ENCODE results near the gene SORD.

Gene SORD

GRCh38 chr15:45084163-45084562 lies 61.2 kb downstream of the SORD start:
- Histone ChIP-seq H3K9me3 (ENCODE audit: low read depth, low read length) (no peaks in the 10 kb centered on the region), H3K36me3 (ENCODE audit: insufficient read depth, low read length) (no peaks in the 10 kb centered on the region), H3K27ac (no peak overlapping the region), H3K9ac (ENCODE audit: insufficient read length) (no peak overlapping the region), H3K4me3 (no peak overlapping the region)
- no peak for DNase-seq (ENCODE audit: low read depth, low spot score)
- TF ChIP-seq POLR2AphosphoS5 (IDR thresholded peaks at IDR 0.05; ENCODE audit: borderline replicate concordance, low read depth, low read length) (no peak), FOXP2 (optimal IDR thresholded peaks at IDR 0.05; ENCODE audit: control extremely low read depth, extremely low read length, insufficient read depth) (no peak), EZH2 (IDR thresholded peaks at IDR 0.05) (no peak)

GRCh38 chr15:45087513-45087912 lies 64.5 kb downstream of the SORD start:
- Histone ChIP-seq H3K9me3 (ENCODE audit: low read depth, low read length) (no peaks in the 10 kb centered on the region), H3K36me3 (ENCODE audit: insufficient read depth, low read length) (no peaks in the 10 kb centered on the region), H3K9ac (ENCODE audit: insufficient read length) (no peak overlapping the region), H3K4me3 (no peak overlapping the region), H3K27ac (no peak overlapping the region)
- no peak for TF ChIP-seq EZH2 (IDR thresholded peaks at IDR 0.05)
- no peak for TF ChIP-seq FOXP2 (optimal IDR thresholded peaks at IDR 0.05; ENCODE audit: control extremely low read depth, extremely low read length, insufficient read depth)
- TF ChIP-seq POLR2AphosphoS5 (IDR thresholded peaks at IDR 0.05; ENCODE audit: borderline replicate concordance, low read depth, low read length), result no peak
- DNase-seq (ENCODE audit: low read depth, low spot score), result no peak

GRCh38 chr15:45088801-45089711 lies 66.1 kb downstream of the SORD start:
- no peaks in the 10 kb centered on the region for H3K9me3 ChIP-seq (ENCODE audit: low read depth, low read length)
- no peaks in the 10 kb centered on the region for H3K36me3 ChIP-seq (ENCODE audit: insufficient read depth, low read length)
- no peak overlapping the region for H3K9ac ChIP-seq (ENCODE audit: insufficient read length)
- H3K4me3 ChIP-seq, result no peak overlapping the region
- no peak for DNase-seq (ENCODE audit: low read depth, low spot score)
- TF ChIP-seq POLR2AphosphoS5 (IDR thresholded peaks at IDR 0.05; ENCODE audit: borderline replicate concordance, low read depth, low read length) (no peak), FOXP2 (optimal IDR thresholded peaks at IDR 0.05; ENCODE audit: control extremely low read depth, extremely low read length, insufficient read depth) (no peak), EZH2 (IDR thresholded peaks at IDR 0.05) (no peak)
- no peak overlapping the region for H3K27ac ChIP-seq

GRCh38 chr15:45089712-45090373 lies 66.8 kb downstream of the SORD start:
- H3K36me3 ChIP-seq (ENCODE audit: insufficient read depth, low read length), result no peaks in the 10 kb centered on the region
- no peaks in the 10 kb centered on the region for H3K9me3 ChIP-seq (ENCODE audit: low read depth, low read length)
- H3K27ac ChIP-seq, result no peak overlapping the region
- no peak overlapping the region for H3K4me3 ChIP-seq
- no peak for DNase-seq (ENCODE audit: low read depth, low spot score)
- no peak overlapping the region for H3K9ac ChIP-seq (ENCODE audit: insufficient read length)
- no peak for TF ChIP-seq FOXP2 (optimal IDR thresholded peaks at IDR 0.05; ENCODE audit: control extremely low read depth, extremely low read length, insufficient read depth)
- TF ChIP-seq EZH2 (IDR thresholded peaks at IDR 0.05), result no peak
- no peak for TF ChIP-seq POLR2AphosphoS5 (IDR thresholded peaks at IDR 0.05; ENCODE audit: borderline replicate concordance, low read depth, low read length)

- Histone ChIP-seq H3K9me3 (ENCODE audit: low read depth, low read length) (no peaks in the 10 kb centered on the region), H3K27ac (no peak overlapping the region), H3K36me3 (ENCODE audit: insufficient read depth, low read length) (no peaks in the 10 kb centered on the region), H3K4me3 (no peak overlapping the region), H3K9ac (ENCODE audit: insufficient read length) (no peak overlapping the region)
- no peak for TF ChIP-seq POLR2AphosphoS5 (IDR thresholded peaks at IDR 0.05; ENCODE audit: borderline replicate concordance, low read depth, low read length)
- no peak for TF ChIP-seq FOXP2 (optimal IDR thresholded peaks at IDR 0.05; ENCODE audit: control extremely low read depth, extremely low read length, insufficient read depth)
- no peak for TF ChIP-seq EZH2 (IDR thresholded peaks at IDR 0.05)
- DNase-seq (ENCODE audit: low read depth, low spot score), result no peak
These were observed 68.2 kb downstream of the SORD start for GRCh38 chr15:45091161-45091560.

GRCh38 chr15:45091576-45091975 lies 68.6 kb downstream of the SORD start:
- DNase-seq (ENCODE audit: low read depth, low spot score), result no peak
- TF ChIP-seq POLR2AphosphoS5 (IDR thresholded peaks at IDR 0.05; ENCODE audit: borderline replicate concordance, low read depth, low read length), result no peak
- no peak for TF ChIP-seq FOXP2 (optimal IDR thresholded peaks at IDR 0.05; ENCODE audit: control extremely low read depth, extremely low read length, insufficient read depth)
- no peak for TF ChIP-seq EZH2 (IDR thresholded peaks at IDR 0.05)

GRCh38 chr15:45093013-45093412 lies 70.0 kb downstream of the SORD start:
- no peak for TF ChIP-seq EZH2 (IDR thresholded peaks at IDR 0.05)
- TF ChIP-seq FOXP2 (optimal IDR thresholded peaks at IDR 0.05; ENCODE audit: control extremely low read depth, extremely low read length, insufficient read depth), result no peak
- TF ChIP-seq POLR2AphosphoS5 (IDR thresholded peaks at IDR 0.05; ENCODE audit: borderline replicate concordance, low read depth, low read length), result no peak
- Histone ChIP-seq H3K4me3 (no peak overlapping the region), H3K9ac (ENCODE audit: insufficient read length) (no peak overlapping the region), H3K27ac (no peak overlapping the region), H3K9me3 (ENCODE audit: low read depth, low read length) (no peaks in the 10 kb centered on the region), H3K36me3 (ENCODE audit: insufficient read depth, low read length) (no peaks in the 10 kb centered on the region)
- no peak for DNase-seq (ENCODE audit: low read depth, low spot score)

More at GRCh38 chr15:45091576-45091975, 68.6 kb downstream of the SORD start:
- H3K9me3 ChIP-seq (ENCODE audit: low read depth, low read length), result no peaks in the 10 kb centered on the region
- no peaks in the 10 kb centered on the region for H3K36me3 ChIP-seq (ENCODE audit: insufficient read depth, low read length)
- H3K4me3 ChIP-seq, result no peak overlapping the region
- H3K27ac ChIP-seq, result no peak overlapping the region
- no peak overlapping the region for H3K9ac ChIP-seq (ENCODE audit: insufficient read length)

- H3K27ac ChIP-seq, result no peak overlapping the region
- no peak overlapping the region for H3K4me3 ChIP-seq
- no peak overlapping the region for H3K9ac ChIP-seq (ENCODE audit: insufficient read length)
- TF ChIP-seq POLR2AphosphoS5 (IDR thresholded peaks at IDR 0.05; ENCODE audit: borderline replicate concordance, low read depth, low read length) (no peak), FOXP2 (optimal IDR thresholded peaks at IDR 0.05; ENCODE audit: control extremely low read depth, extremely low read length, insufficient read depth) (no peak), EZH2 (IDR thresholded peaks at IDR 0.05) (no peak)
- H3K9me3 ChIP-seq (ENCODE audit: low read depth, low read length), result no peaks in the 10 kb centered on the region
- DNase-seq (ENCODE audit: low read depth, low spot score), result no peak
- H3K36me3 ChIP-seq (ENCODE audit: insufficient read depth, low read length), result no peaks in the 10 kb centered on the region
These were observed 70.8 kb downstream of the SORD start for GRCh38 chr15:45093622-45094357.

All from SK-N-MC (cell line).